ENCODE measurements around the gene PTPN9.

The PTPN9 gene

DNA sequence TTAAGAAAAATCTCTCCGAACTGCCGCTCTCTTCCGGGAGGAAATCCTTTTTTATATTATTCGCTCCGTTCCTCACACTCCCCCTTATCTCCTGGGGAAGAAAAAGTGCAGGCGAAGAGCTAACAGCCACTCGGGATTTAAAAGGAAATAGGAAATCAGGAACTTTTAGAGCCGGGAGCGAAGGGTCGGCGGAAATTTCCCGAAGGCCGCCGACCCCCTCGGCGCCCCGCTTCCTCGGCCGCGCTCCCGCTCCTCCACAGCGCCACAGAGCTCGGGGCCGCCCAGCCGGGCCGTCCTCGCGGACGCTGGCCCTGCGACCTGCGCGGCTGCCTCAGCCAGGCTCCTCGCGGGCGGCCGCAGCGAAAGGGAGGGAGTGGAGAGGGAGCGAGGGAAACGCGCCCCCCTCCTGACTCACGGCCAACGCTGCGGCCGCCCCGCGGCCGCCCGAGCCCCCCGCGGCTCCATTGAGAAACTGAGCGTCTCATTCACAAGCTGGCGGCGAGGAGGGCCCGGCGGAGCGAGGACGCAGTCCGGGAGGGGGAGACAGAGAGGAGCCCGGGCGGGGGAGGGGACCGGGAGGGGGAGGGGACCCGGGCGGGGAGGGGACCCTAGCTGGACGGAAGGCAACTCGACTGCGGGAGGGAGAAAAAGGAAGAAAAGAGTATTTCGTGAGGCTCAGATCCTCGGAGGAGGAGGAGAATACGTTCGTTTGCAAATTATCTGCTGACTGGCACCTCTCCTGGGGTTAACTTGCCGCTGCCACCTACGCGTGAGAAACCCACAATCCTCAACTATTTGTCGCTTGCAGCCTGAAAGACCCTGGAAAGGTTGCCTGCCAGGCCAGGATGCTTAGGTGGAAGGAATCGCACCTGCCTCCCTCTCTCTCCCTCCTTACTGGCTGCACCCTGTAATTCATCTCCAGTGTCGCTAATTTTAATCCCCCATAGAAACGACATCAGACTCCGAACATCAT, at the start of gene PTPN9:
PTPN9 (minus strand) TSS at position 368 of the 973 bp plus-strand sequence. CDS start 539 bp downstream, outside the sequence.
- Histone ChIP-seq H3K9me3 (ENCODE audit: control insufficient read depth, low read length) (no peaks in the 10 kb centered on the region), H3K4me1 (ENCODE audit: control insufficient read depth, insufficient read depth, low read length) (peaks cover 4% of the 10 kb centered on the region), H3K9ac (ENCODE audit: low read length) (peak within 1 kb of the TSS; percentile 96), H3K36me3 (ENCODE audit: control insufficient read depth, insufficient read depth, low read length) (no peaks in the 10 kb centered on the region), H3K27me3 (ENCODE audit: control insufficient read depth, insufficient read depth, low read length) (no peaks in the 10 kb centered on the region), H3K4me3 (ENCODE audit: low read length) (peak within 1 kb of the TSS; percentile 87)

DNA sequence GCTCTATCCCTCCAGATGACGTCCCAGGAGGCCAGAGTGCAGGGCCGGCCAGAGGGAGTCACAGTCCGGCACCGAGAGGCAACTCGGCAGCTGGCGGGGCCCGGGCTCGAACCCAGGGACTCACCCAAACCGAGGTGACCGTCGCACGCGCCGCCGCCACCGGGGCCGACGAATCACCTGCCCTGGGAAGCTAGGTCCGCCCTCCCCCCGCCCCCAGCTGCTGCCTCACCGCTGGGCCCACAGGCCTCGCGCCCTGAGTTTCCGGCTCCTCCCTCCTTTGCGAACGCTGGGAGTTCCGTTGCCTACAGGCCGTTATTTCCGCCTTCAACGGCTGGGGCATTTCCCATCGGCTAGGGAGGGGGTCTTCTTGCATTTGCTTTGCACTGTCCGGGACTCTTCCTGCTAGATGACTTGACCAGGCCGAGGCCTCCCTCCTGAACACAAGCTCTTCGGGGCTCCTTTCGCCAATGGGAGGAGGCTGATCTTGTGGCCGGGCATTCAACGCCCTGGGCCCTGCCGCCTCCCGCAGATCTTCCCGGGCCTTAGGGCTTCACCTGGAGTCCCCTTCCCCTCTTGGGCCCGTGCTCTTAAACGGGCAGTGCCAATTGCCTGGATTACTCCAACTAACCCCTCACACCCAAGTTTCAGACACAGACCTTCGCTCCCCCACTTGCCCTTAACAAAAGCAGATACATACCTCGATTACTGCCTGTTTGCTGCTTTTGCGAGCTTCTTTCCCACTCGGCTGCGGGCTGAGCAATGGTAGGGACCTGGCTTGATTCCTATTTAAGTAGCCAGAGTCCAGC, 46.6 kb upstream of the PTPN9 start, which contains the start of gene SNUPN:
SNUPN (minus strand) TSS at position 184 of the 806 bp plus-strand sequence. CDS start 4,674 bp downstream, outside the sequence.
- Histone ChIP-seq H3K36me3 (ENCODE audit: control insufficient read depth, insufficient read depth, low read length) (no peaks in the 10 kb centered on the region), H3K4me3 (ENCODE audit: low read length) (peak within 1 kb of the TSS; percentile 77), H3K9ac (ENCODE audit: low read length) (peak within 1 kb of the TSS; percentile 91), H3K27me3 (ENCODE audit: control insufficient read depth, insufficient read depth, low read length) (no peaks in the 10 kb centered on the region), H3K9me3 (ENCODE audit: control insufficient read depth, low read length) (no peaks in the 10 kb centered on the region), H3K4me1 (ENCODE audit: control insufficient read depth, insufficient read depth, low read length) (peaks cover 14% of the 10 kb centered on the region)

DNA sequence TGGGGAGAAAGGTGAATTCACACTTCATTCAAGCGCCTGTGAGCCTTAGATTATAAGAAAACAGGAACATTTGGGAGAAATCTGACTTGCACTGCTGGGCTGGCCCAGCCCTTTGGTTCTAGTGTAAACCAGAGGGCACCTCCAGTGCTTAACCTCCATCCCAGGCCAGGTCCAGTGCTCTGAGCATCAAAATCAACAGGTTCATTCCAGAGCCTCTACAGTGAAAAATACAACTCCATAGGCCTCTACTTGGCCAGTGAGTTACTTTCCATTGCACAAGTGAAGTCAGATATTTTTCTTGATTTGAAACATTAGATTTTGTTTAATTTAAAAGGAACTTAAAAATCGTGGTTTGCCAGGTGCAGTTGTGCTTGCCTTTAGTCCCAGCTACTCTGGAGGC, 43.4 kb upstream of the PTPN9 start:
- Histone ChIP-seq H3K9me3 (ENCODE audit: control insufficient read depth, low read length) (no peaks in the 10 kb centered on the region), H3K4me3 (ENCODE audit: low read length) (no peak overlapping the region), H3K9ac (ENCODE audit: low read length) (no peak overlapping the region), H3K4me1 (ENCODE audit: control insufficient read depth, insufficient read depth, low read length) (peaks cover 19% of the 10 kb centered on the region), H3K36me3 (ENCODE audit: control insufficient read depth, insufficient read depth, low read length) (no peaks in the 10 kb centered on the region), H3K27me3 (ENCODE audit: control insufficient read depth, insufficient read depth, low read length) (no peaks in the 10 kb centered on the region)

DNA sequence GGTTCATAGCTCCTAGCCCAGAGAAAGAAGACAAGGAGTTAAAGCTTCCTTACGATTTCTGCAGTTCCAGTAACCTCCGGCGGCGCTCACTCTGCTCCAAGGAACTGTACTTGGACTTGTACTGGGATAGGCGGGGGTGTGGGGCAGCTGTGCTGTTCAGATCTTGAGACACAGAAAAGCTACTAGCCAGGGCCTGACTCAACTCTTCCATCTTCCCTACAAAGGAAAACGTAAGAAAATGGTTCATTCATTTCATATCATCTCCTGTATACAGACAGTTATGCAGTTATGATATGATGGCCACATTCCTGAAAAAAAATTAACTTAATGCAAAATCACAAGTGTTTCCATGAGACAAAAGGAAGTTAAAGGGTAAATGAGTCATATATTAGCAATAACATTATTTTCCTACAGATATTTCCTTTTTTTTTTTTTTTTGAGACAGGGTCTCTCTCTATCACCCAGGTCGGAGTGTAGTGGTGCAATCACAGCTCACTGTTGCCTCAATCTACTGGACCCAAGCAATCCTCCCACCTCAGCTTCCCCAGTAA, 41.8 kb upstream of the PTPN9 start:
- no peaks in the 10 kb centered on the region for H3K9me3 ChIP-seq (ENCODE audit: control insufficient read depth, low read length)
- no peaks in the 10 kb centered on the region for H3K36me3 ChIP-seq (ENCODE audit: control insufficient read depth, insufficient read depth, low read length)
- no peak overlapping the region for H3K4me3 ChIP-seq (ENCODE audit: low read length)
- peaks cover 13% of the 10 kb centered on the region for H3K4me1 ChIP-seq (ENCODE audit: control insufficient read depth, insufficient read depth, low read length)
- H3K9ac ChIP-seq (ENCODE audit: low read length), result peak overlapping the region; percentile 30
- H3K27me3 ChIP-seq (ENCODE audit: control insufficient read depth, insufficient read depth, low read length), result no peaks in the 10 kb centered on the region

DNA sequence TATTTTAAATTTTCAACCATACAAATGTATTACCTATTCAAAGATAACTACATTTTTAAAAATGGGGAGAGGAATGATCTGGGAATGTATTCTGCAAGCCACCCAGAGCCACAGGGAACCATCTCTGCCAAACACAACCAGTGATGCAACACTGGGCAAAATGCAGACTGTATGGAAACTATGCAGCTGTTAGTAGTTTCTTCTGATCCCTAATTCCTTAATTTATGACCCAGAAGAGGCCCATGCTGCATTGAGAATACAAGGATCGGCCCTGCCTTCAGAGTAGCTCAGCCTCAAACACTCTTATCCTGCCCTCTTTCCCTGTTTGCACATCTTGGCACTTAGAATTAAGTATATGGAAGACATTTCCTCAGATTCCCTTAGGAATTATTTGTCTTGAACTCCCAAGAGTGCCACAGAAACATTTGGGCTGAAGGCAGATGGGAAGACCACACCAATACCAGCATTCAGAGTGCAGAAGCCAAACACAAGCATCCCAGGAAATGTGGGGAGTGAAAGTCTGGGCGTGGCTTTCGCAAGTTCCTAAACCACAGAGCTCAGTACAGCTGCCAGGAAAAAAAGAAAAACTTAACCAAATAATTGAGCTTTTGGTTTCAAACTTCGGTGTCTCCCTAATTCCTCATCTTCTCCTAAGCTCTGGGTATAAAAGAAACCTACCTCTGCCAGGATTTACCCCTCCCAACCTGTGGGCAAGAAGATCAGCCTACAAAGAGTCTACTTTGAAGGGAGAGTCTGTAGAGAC, 41.1 kb upstream of the PTPN9 start:
- Histone ChIP-seq H3K4me3 (ENCODE audit: low read length) (no peak overlapping the region), H3K36me3 (ENCODE audit: control insufficient read depth, insufficient read depth, low read length) (no peaks in the 10 kb centered on the region), H3K9me3 (ENCODE audit: control insufficient read depth, low read length) (no peaks in the 10 kb centered on the region), H3K9ac (ENCODE audit: low read length) (peak overlapping the region; percentile 30), H3K4me1 (ENCODE audit: control insufficient read depth, insufficient read depth, low read length) (peaks cover 11% of the 10 kb centered on the region), H3K27me3 (ENCODE audit: control insufficient read depth, insufficient read depth, low read length) (no peaks in the 10 kb centered on the region)

DNA sequence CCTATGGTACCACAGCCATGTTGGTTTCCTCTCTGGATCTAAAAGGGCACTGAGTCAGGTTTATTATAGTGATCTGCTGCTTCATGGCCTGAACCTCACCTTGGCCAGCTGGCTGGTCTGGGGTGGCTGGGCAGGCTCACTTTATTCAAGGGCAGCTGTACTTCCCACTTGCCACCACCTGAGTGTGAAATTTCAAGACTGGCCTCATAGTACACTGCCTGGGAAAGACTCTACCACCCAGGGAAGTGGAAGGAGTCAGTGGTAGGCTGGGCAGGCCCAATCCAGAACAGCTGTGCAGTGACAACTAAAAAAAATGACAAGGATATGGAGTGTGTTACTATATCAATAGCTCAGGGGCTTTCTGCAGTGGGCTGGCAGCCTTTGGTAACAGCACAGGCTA, 37.7 kb upstream of the PTPN9 start:
- H3K36me3 ChIP-seq (ENCODE audit: control insufficient read depth, insufficient read depth, low read length), result no peaks in the 10 kb centered on the region
- H3K9ac ChIP-seq (ENCODE audit: low read length), result no peak overlapping the region
- H3K4me1 ChIP-seq (ENCODE audit: control insufficient read depth, insufficient read depth, low read length), result peaks cover 11% of the 10 kb centered on the region
- no peaks in the 10 kb centered on the region for H3K27me3 ChIP-seq (ENCODE audit: control insufficient read depth, insufficient read depth, low read length)
- H3K4me3 ChIP-seq (ENCODE audit: low read length), result no peak overlapping the region
- no peaks in the 10 kb centered on the region for H3K9me3 ChIP-seq (ENCODE audit: control insufficient read depth, low read length)

DNA sequence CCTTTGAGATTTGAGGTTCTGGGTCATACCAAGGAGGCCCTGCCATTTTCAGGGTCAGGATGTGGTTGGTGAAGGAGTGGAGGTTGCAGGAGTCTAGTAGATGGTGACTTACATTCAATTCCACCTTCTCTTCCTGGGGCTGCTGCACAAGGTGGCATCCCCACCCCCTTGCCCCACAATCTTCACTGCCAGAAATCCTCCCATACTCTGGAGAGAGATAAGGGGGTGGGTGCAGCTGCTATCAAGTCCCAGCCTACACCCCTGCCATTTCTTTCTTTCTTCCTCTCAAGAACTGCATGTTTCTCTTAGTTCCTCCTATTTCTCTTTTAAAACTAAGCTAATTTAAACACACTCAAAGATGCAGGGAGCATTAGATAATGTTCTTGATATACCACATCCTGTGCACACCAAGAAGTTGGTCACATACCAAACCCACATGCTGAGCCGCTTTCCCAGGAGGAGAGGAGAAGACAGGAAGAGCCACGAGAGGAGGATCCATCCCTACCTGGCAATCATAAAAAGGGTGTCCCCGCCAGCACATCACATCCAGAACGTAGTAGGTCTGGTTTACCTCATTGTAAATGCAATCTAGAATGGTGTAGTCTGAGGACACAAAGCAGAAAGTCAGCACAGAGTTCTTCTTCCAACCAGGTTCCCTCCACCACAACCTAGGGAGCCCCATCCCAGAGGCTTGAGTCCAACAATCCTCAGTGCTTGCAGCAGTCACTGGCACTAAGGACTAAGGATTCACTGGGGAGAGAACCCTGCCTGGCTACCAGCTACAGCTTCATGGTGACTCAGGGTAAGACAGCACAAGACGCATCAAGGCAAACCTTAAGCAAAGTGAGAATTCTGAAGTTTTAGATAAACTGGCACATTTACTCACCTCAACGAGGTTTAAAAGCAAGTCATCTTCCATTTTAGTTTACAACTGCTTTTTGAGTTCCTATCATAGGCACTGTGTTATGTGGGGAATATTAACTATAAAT, 27.9 kb upstream of the PTPN9 start:
- Histone ChIP-seq H3K4me1 (ENCODE audit: control insufficient read depth, insufficient read depth, low read length) (no peaks in the 10 kb centered on the region), H3K9ac (ENCODE audit: low read length) (no peak overlapping the region), H3K36me3 (ENCODE audit: control insufficient read depth, insufficient read depth, low read length) (peaks cover 11% of the 10 kb centered on the region), H3K4me3 (ENCODE audit: low read length) (no peak overlapping the region), H3K27me3 (ENCODE audit: control insufficient read depth, insufficient read depth, low read length) (no peaks in the 10 kb centered on the region), H3K9me3 (ENCODE audit: control insufficient read depth, low read length) (no peaks in the 10 kb centered on the region)

DNA sequence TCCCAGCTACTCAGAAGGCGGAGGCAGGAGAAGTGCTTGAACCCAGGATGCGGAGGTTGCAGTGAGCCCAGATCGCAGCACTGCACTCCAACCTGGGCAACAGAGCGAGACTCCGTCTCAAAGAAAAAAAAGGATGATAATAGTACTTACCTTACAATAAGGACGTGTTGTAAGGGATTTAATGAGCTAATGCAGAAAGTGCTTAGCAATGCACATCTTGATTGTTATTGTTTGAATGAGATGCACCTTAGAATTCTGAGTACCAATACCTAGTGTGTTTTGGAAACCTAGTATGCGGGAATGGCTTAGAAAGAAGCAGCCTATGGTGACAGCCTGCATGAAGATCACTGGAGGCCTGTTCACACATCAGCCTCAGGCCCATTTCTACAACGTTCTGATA, 26.9 kb upstream of the PTPN9 start:
- Histone ChIP-seq H3K9me3 (ENCODE audit: control insufficient read depth, low read length) (no peaks in the 10 kb centered on the region), H3K9ac (ENCODE audit: low read length) (no peak overlapping the region), H3K36me3 (ENCODE audit: control insufficient read depth, insufficient read depth, low read length) (peaks cover 11% of the 10 kb centered on the region), H3K4me3 (ENCODE audit: low read length) (no peak overlapping the region), H3K27me3 (ENCODE audit: control insufficient read depth, insufficient read depth, low read length) (no peaks in the 10 kb centered on the region), H3K4me1 (ENCODE audit: control insufficient read depth, insufficient read depth, low read length) (no peaks in the 10 kb centered on the region)

DNA sequence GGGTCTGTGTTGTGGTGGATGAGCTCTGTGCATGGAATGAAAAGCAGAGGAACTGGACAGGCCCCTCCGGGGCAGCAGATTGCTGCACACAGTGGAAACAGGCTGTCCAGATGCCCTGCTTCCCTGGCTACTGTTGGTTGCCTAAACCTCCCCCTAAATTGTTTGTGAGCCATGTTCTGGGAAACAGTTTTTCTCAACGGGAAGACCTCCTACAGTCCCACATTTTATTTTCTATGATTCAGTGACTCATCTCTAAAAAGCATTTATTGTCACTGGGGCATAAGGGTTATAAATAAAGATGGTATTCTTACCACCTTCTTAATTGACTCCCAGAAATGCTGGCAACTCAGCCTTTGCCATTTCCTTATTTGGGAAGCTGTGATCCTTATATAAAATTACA, 20.3 kb upstream of the PTPN9 start:
- Histone ChIP-seq H3K4me1 (ENCODE audit: control insufficient read depth, insufficient read depth, low read length) (peaks cover 25% of the 10 kb centered on the region), H3K36me3 (ENCODE audit: control insufficient read depth, insufficient read depth, low read length) (no peaks in the 10 kb centered on the region), H3K27me3 (ENCODE audit: control insufficient read depth, insufficient read depth, low read length) (no peaks in the 10 kb centered on the region), H3K9me3 (ENCODE audit: control insufficient read depth, low read length) (no peaks in the 10 kb centered on the region), H3K4me3 (ENCODE audit: low read length) (no peak overlapping the region), H3K9ac (ENCODE audit: low read length) (no peak overlapping the region)

DNA sequence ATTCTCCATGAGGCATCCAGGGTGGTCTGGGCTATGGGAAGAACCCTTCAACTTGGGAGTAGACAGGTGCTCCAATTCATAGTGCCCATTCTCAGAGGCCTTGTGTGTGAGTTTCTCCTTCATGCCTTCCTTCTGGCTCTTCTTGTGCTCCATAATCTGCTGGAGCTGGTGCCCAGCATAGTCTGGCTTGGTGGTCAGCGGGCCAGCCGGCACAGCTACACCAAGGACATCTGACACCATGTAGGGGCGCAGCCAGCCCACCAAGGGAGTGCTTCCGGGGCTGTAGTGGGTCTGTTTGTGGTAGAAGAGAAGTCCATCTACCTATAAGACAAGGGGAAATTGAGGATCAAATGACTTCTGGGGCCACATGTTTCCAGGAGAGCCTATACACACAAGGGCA, 19.2 kb upstream of the PTPN9 start:
- Histone ChIP-seq H3K4me3 (ENCODE audit: low read length) (no peak overlapping the region), H3K4me1 (ENCODE audit: control insufficient read depth, insufficient read depth, low read length) (peaks cover 25% of the 10 kb centered on the region), H3K9me3 (ENCODE audit: control insufficient read depth, low read length) (no peaks in the 10 kb centered on the region), H3K36me3 (ENCODE audit: control insufficient read depth, insufficient read depth, low read length) (no peaks in the 10 kb centered on the region), H3K27me3 (ENCODE audit: control insufficient read depth, insufficient read depth, low read length) (no peaks in the 10 kb centered on the region), H3K9ac (ENCODE audit: low read length) (peak overlapping the region; percentile 42)

Measured in mucosa of stomach (tissue), 1 donor.